GM12865 (cell line): ENCODE data around the gene LPP.

Experiments used
- DNase-seq: peaks from one replicate; pipeline ENCODE4 v3.0.0; 2010; ENCODE audit warnings: low read depth
- H3K4me3 ChIP-seq: 2 replicates; pipeline ENCODE4 v1.5.1; 2011; ENCODE audit warnings: mild to moderate bottlenecking, low read depth, low read length, control low read depth
- CTCF ChIP-seq: IDR thresholded peaks from 2 replicates; pipeline ENCODE4 v1.5.1; 2011; ENCODE audit warnings: low read length, control low read depth, low read depth, inconsistent platforms; ENCODE audit not compliant: insufficient read depth; ENCODE audit errors: missing control alignments

LPP gene

GRCh38 chr3:188352196-188352927, 198.4 kb downstream of the LPP start:
- TF ChIP-seq CTCF = no peak
- DNase-seq = no peak
- H3K4me3 ChIP-seq = no peak overlapping the region

GRCh38 chr3:188353426-188353825, 199.5 kb downstream of the LPP start:
- no peak overlapping the region for H3K4me3 ChIP-seq
- no peak for TF ChIP-seq CTCF
- DNase-seq = no peak

DNA sequence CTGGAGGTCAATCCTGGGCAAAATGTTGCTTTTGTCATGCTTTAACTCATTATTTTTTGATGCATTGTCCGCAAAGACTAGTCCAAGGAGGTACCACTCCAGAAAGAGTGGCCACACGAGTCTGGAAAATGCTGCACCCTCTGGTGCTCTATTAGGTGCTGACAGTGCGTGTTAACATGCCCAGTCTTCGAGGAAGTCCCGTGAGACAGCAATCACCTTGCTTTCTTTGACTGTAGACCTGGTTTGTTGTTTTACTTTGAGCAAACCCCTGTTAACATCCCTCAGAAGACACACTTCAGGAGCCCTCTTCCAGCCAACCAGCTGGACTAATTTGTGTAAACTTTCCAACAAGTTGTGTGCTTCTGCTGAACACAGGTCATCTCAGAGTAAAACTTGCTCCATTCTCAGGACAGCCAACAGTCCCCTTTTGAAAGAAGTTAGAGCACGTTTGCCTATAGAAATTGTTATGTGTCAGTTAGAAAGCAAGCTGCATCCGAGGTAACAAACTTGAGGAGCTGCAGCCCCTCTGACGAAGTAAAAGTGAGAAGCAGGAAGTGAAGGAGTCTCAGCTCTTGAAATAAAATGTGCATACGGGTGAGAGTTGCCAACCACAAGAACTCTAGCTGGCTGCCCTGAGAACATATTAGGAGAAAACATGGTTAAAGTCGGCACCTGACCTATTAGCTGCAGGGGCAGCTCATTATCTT, 205.0 kb downstream of the LPP start:
- peak; percentile 53 for DNase-seq
- no peak overlapping the region for H3K4me3 ChIP-seq
- no peak for TF ChIP-seq CTCF

GRCh38 chr3:188360364-188360881, 206.5 kb downstream of the LPP start:
- no peak overlapping the region for H3K4me3 ChIP-seq
- TF ChIP-seq CTCF = no peak
- no peak for DNase-seq

DNA sequence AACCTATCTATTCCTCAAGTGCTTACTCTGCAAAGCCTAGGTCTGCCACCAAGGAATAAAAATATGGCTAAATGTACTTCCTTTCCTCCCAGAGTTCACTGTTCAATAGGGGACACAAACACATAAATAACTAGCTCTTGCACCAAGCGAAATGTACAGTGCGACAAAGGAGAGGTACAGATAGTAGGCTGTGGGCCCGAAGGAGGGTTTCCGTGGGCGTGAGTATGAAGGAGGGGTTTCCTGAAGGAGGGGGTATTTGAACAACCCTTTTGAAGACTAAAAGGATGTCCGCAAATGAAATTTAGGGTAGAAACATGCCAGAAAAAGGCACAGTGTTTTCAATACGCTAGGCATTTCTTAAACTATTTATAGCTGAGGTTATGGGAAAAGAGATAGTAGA, 207.9 kb downstream of the LPP start:
- no peak for TF ChIP-seq CTCF
- H3K4me3 ChIP-seq = no peak overlapping the region

GRCh38 chr3:188362405-188362831, 208.5 kb downstream of the LPP start:
- no peak overlapping the region for H3K4me3 ChIP-seq
- DNase-seq = no peak
- no peak for TF ChIP-seq CTCF

More for the DNA sequence above, 207.9 kb downstream of the LPP start:
- no peak for DNase-seq

GRCh38 chr3:188365184-188365583, 211.2 kb downstream of the LPP start:
- H3K4me3 ChIP-seq = no peak overlapping the region
- no peak for TF ChIP-seq CTCF
- no peak for DNase-seq
